Osteocyte (in vitro differentiated cells): Measurements from ENCODE around the gene CPA5. TPM values are rescaled to one million over a fixed set of nuclear protein-coding genes. Genes with fewer than 3 reads are reported as not detected.

Experiments used
- DNase-seq: peaks from one replicate; pipeline ENCODE4 v3.0.0; 2021; ENCODE audit warnings: mixed read lengths; ENCODE audit not compliant: unreplicated experiment; ENCODE audit errors: extremely low spot score
- H3K27ac Mint-ChIP-seq: one replicate; pipeline ENCODE4 v1.8.0; 2021; ENCODE audit warnings: mild to moderate bottlenecking, mixed read lengths; ENCODE audit not compliant: unreplicated experiment
- H3K27me3 Mint-ChIP-seq: one replicate; pipeline ENCODE4 v1.8.0; 2021; ENCODE audit warnings: mixed read lengths; ENCODE audit not compliant: unreplicated experiment
- H3K36me3 Mint-ChIP-seq: one replicate; pipeline ENCODE4 v1.8.0; 2021; ENCODE audit warnings: mixed read lengths; ENCODE audit not compliant: unreplicated experiment
- H3K4me1 Mint-ChIP-seq: one replicate; pipeline ENCODE4 v1.8.0; 2021; ENCODE audit warnings: mixed read lengths; ENCODE audit not compliant: unreplicated experiment
- H3K4me3 Mint-ChIP-seq: one replicate; pipeline ENCODE4 v1.8.0; 2021; ENCODE audit warnings: mild to moderate bottlenecking, moderate library complexity, mixed read lengths; ENCODE audit not compliant: unreplicated experiment
- H3K9me3 Mint-ChIP-seq: one replicate; pipeline ENCODE4 v1.8.0; 2021; ENCODE audit warnings: mixed read lengths; ENCODE audit not compliant: unreplicated experiment
- CTCF ChIP-seq: fragments of 200-600 bp; sonication (generic); IDR thresholded peaks from 2 replicates; pipeline ENCODE4 v1.5.0; 2021; ENCODE audit warnings: antibody characterized with exemption, mild to moderate bottlenecking, moderate library complexity
- total RNA-seq: library from RNA; stranded (reverse); gene quantifications from 2 replicates; pipeline ENCODE4 v1.2.1, GENCODE V29; 2021

Gene CPA5
- total RNA-seq, 1 donor from 2014 or later = 0.51 TPM

GRCh38 chr7:130332259-130333053 lies 12.2 kb upstream of the CPA5 start:
- no peaks in the 10 kb centered on the region for H3K27me3 Mint-ChIP-seq
- H3K4me1 Mint-ChIP-seq = peaks cover 17% of the 10 kb centered on the region
- peaks cover 3% of the 10 kb centered on the region for H3K9me3 Mint-ChIP-seq
- no peak overlapping the region for H3K4me3 Mint-ChIP-seq
- DNase-seq = no peak
- peaks cover 2% of the 10 kb centered on the region for H3K36me3 Mint-ChIP-seq
- no peak for TF ChIP-seq CTCF
- H3K27ac Mint-ChIP-seq = no peak overlapping the region

GRCh38 chr7:130333832-130334231 lies 10.8 kb upstream of the CPA5 start:
- TF ChIP-seq CTCF = no peak

GRCh38 chr7:130334274-130334673 lies 10.3 kb upstream of the CPA5 start:
- H3K9me3 Mint-ChIP-seq = peaks cover 3% of the 10 kb centered on the region
- H3K27ac Mint-ChIP-seq = peak overlapping the region; percentile 71
- no peak overlapping the region for H3K4me3 Mint-ChIP-seq
- H3K36me3 Mint-ChIP-seq = peaks cover 2% of the 10 kb centered on the region
- DNase-seq = no peak
- peaks cover 17% of the 10 kb centered on the region for H3K4me1 Mint-ChIP-seq
- no peaks in the 10 kb centered on the region for H3K27me3 Mint-ChIP-seq
- TF ChIP-seq CTCF = no peak

More at GRCh38 chr7:130333832-130334231, 10.8 kb upstream of the CPA5 start:
- peaks cover 3% of the 10 kb centered on the region for H3K9me3 Mint-ChIP-seq
- H3K27me3 Mint-ChIP-seq = no peaks in the 10 kb centered on the region
- no peak overlapping the region for H3K4me3 Mint-ChIP-seq
- DNase-seq = no peak
- peaks cover 2% of the 10 kb centered on the region for H3K36me3 Mint-ChIP-seq
- peaks cover 17% of the 10 kb centered on the region for H3K4me1 Mint-ChIP-seq
- H3K27ac Mint-ChIP-seq = peak overlapping the region; percentile 71

- no peak for TF ChIP-seq CTCF
- Mint-ChIP-seq H3K27ac (no peak overlapping the region), H3K4me3 (no peak overlapping the region), H3K36me3 (no peaks in the 10 kb centered on the region), H3K27me3 (no peaks in the 10 kb centered on the region), H3K4me1 (peaks cover 17% of the 10 kb centered on the region), H3K9me3 (peaks cover 6% of the 10 kb centered on the region)
- DNase-seq = no peak
Observed at GRCh38 chr7:130337410-130337971, 7.1 kb upstream of the CPA5 start.

- TF ChIP-seq CTCF = no peak
- DNase-seq = no peak
- H3K27ac Mint-ChIP-seq = no peak overlapping the region
- peaks cover 17% of the 10 kb centered on the region for H3K4me1 Mint-ChIP-seq
- H3K4me3 Mint-ChIP-seq = no peak overlapping the region
- H3K27me3 Mint-ChIP-seq = no peaks in the 10 kb centered on the region
- no peaks in the 10 kb centered on the region for H3K36me3 Mint-ChIP-seq
- H3K9me3 Mint-ChIP-seq = peaks cover 6% of the 10 kb centered on the region
Observed at GRCh38 chr7:130338233-130338632, 6.4 kb upstream of the CPA5 start.
